K562 treated with DMSO at 1 percent for 48 hours (cell line): ENCODE measurements around the gene CA4. TPM values are rescaled to one million over a fixed set of nuclear protein-coding genes. Genes with fewer than 3 reads are reported as not detected.

Experiments
- total RNA-seq: library from RNA; unstranded; fragments of 300-600 nt; gene quantifications from 2 replicates; pipeline ENCODE4 v1.2.3, GENCODE V29; 2022; ENCODE audit warnings: low replicate concordance; ENCODE audit errors: extremely low read depth

Gene CA4
- not detected in 2 replicates for total RNA-seq

GRCh38 chr17:60149691-60150582 is at the start of gene CA4:
TSS of gene CA4 (plus strand) at chr17:60149973. CDS start at chr17:60150035, 62 bp downstream.

Other genes starting within 250 kb of the CA4 start
- gene RNFT1, start 185.2 kb upstream of the CA4 start, total RNA-seq: not detected in 2 replicates
- gene HEATR6, start 71.1 kb upstream of the CA4 start, total RNA-seq: not detected in 2 replicates
- not detected in 2 replicates for gene USP32, start 242.2 kb downstream of the CA4 start, total RNA-seq